ENCODE results near the gene IGF2.

DNA sequence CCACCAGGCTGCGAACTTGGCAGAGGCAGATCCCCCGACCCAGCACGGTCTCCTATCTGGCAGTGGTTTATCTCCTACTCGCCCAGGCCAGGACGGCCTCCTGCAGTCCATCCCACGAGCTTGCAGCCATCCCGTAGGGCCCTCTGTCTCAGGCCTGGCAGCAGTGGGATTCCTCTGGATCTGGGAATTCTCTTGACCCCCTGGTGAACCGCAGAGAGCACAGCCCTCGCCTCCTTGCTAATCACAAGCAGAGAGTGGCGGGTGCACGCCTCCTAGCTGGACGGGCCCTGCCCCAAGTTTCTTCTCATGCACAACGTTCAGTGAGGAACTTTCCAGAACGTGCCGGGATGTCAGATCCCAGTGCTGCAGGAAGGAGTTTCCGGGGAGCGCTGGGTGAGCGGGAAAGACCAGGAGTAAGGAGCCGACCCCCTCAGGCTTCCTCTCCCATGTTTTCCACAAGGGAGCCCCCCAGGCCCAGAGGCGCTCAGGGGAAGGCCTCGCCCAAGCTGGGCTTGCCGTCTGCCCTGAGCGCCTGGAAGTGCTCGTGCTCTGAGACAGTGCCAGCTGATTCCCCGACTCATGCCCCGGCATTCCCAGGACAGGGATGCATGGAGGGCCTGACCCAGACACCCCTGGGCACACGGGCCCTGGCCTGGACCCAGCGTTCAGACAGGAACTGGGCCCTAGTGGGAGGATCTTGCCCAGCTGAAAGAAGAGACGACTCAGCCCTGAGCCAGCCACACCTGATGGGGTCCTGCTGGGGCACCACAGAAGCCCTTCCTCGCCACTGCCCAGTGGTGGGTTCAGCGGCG, 24.6 kb downstream of the IGF2 start:
- TF ChIP-seq, protein P1, sequence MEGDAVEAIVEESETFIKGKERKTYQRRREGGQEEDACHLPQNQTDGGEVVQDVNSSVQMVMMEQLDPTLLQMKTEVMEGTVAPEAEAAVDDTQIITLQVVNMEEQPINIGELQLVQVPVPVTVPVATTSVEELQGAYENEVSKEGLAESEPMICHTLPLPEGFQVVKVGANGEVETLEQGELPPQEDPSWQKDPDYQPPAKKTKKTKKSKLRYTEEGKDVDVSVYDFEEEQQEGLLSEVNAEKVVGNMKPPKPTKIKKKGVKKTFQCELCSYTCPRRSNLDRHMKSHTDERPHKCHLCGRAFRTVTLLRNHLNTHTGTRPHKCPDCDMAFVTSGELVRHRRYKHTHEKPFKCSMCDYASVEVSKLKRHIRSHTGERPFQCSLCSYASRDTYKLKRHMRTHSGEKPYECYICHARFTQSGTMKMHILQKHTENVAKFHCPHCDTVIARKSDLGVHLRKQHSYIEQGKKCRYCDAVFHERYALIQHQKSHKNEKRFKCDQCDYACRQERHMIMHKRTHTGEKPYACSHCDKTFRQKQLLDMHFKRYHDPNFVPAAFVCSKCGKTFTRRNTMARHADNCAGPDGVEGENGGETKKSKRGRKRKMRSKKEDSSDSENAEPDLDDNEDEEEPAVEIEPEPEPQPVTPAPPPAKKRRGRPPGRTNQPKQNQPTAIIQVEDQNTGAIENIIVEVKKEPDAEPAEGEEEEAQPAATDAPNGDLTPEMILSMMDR (IDR thresholded peaks at IDR 0.05) = no peak
- TF ChIP-seq POLR2A (IDR thresholded peaks at IDR 0.05) = no peak
